AG09319 (cell line): ENCODE results near the gene EXTL2.

Experiments used
- DNase-seq: peaks from one replicate; pipeline ENCODE4 v3.0.0-alpha.2; 2010; ENCODE audit warnings: low read depth; ENCODE audit errors: extremely low read depth
- CTCF ChIP-seq: IDR thresholded peaks from 2 replicates; pipeline ENCODE4 v1.5.1; 2011; ENCODE audit warnings: low read depth, mild to moderate bottlenecking, inconsistent platforms, low read length, moderate library complexity

The EXTL2 gene

DNA sequence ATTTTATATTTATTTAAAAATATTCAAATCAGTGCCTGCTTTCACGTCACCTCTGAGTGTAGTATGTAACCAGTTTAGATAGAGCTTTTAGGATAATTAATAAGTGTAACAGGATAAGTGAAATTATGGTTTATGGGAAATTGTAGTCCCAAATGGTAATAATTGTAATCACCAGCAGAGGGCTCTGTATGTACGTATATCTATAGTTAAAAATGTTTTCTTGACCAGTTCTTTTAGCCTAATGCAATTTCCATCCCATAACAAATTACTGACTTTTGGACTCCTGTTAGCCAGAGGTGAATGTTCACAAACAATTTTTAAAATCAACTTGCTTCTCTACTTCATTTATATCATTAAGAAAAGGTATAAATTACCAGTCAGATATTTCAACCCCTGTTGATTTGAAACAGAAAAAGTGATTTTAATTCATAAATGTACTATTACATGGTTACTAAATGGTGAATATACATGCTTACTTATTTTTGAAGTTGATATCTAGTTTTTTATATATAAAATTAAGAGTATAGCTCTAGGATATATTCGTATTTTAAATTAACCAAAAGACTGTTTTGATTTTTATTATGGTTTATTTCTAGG lies 26.6 kb upstream of the EXTL2 start:
- DNase-seq: peak; percentile 30
- TF ChIP-seq CTCF: peak; percentile 46

DNA sequence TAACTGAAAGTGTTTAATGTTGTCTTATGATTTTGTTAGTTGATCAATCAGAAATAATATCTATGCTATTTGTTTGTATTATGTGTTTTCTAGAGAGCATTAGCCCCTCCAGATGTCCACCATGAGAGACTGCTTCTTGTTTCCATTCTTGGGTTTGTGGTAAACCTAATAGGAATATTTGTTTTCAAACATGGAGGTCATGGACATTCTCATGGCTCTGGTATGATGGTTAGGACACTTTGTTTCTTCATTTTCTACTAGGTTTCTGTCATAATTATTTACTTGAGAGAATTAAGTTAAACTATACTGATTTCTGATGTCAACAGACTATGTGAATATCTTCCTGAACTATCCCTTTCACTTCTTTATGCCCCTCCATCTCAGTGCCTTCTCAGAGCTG lies 17.4 kb upstream of the EXTL2 start:
- no peak for DNase-seq
- no peak for TF ChIP-seq CTCF

DNA sequence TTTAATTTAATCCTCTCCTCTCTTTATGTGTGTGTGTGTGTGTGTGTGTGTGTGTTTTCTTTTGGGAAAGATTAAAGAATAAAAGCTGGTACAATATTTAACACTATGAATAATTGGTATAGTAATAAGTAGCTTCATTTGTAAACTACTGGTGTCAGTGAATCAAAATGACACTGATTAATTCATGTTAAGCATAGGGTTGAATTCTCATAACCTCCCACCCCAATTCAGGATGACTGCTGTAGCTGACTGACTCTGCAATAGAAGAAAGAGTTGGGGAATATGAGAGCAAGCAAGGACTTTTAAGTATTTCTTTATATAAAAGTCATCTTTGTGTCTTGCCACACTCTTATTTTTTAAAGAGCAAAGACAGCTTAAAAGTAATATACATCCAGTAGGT lies 14.4 kb upstream of the EXTL2 start:
- DNase-seq: no peak
- TF ChIP-seq CTCF: no peak

DNA sequence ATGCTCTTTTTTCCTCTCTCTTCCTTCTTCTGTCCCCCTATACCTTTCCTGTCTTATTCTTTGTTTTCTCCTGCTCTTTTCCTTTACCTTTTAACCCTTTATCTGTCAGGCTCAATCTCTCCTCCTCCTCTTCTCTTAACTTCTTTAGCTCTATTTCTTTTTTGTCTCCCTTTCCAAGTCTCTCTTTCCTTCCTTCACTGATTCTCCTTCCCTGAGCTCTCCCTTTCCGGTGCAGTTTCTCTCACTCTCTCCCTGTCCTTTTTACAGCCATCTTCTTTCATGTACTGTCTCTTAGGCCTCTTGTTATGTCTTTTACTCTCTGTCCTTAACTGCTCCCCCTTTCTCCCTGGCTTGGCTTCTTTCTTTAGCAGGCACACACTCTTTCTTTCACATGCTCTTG lies 13.2 kb upstream of the EXTL2 start:
- DNase-seq: no peak
- TF ChIP-seq CTCF: no peak

DNA sequence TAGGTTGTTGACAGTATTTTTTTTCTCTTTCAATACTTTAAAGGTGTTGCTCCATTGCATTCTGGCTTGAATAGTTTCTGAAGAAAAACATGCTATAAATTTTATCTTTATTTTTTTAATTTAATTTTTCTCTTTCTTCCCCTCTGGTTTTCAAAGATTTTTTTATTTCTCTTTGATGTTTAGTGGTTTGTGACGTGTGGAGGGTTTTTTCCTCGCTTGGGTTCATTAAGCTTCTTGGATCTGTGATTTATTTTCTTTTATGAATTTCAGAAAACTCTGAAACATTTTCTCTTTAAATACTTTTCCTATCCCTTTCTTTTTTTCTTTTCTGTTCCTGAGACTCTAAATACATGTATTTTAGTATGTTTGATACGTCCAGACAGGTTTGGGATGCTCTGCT lies 10.5 kb upstream of the EXTL2 start:
- no peak for TF ChIP-seq CTCF
- no peak for DNase-seq

GRCh38 chr1:100904528-100904927 lies 9.9 kb upstream of the EXTL2 start:
- DNase-seq: no peak
- no peak for TF ChIP-seq CTCF

- DNase-seq: no peak
- TF ChIP-seq CTCF: no peak
Observed at GRCh38 chr1:100903777-100904176, 9.1 kb upstream of the EXTL2 start.
